SK-N-MC (cell line): ENCODE data around the gene FLRT1.

ENCODE experiments used
- DNase-seq: peaks from one replicate; pipeline ENCODE4 v3.0.0-alpha.2; 2011; ENCODE audit warnings: low read depth, low spot score
- H3K27ac ChIP-seq: fragments of 200-600 bp; sonication (generic); 2 replicates; pipeline ENCODE4 v1.5.1; 2016; ENCODE audit warnings: mixed run types
- H3K36me3 ChIP-seq: fragments of 200-600 bp; sonication (generic); 2 replicates; pipeline ENCODE4 v1.6.1; 2017; ENCODE audit warnings: antibody characterized with exemption, low read length, mixed read lengths; ENCODE audit not compliant: insufficient read depth
- H3K4me3 ChIP-seq: fragments of 200-600 bp; sonication (generic); 2 replicates; pipeline ENCODE4 v1.5.1; 2016
- H3K9ac ChIP-seq: fragments of 200-600 bp; sonication (generic); 2 replicates; pipeline ENCODE4 v1.8.0; 2017; ENCODE audit warnings: mixed run types, mixed read lengths; ENCODE audit not compliant: insufficient read length
- H3K9me3 ChIP-seq: fragments of 200-600 bp; sonication (generic); 2 replicates; pipeline ENCODE4 v1.6.1; 2017; ENCODE audit warnings: low read depth, mild to moderate bottlenecking, antibody characterized with exemption, low read length, moderate library complexity, mixed read lengths
- EZH2 ChIP-seq: fragments of 200-600 bp; sonication (generic); IDR thresholded peaks from one replicate; pipeline ENCODE4 v1.6.1; 2017; ENCODE audit warnings: antibody characterized with exemption
- FOXP2 ChIP-seq: optimal IDR thresholded peaks from 2 replicates; pipeline ENCODE3; 2011; ENCODE audit warnings: mild to moderate bottlenecking, moderate library complexity; ENCODE audit not compliant: insufficient read depth; ENCODE audit errors: extremely low read length, control extremely low read depth
- POLR2AphosphoS5 ChIP-seq: IDR thresholded peaks from 2 replicates; pipeline ENCODE4 v1.6.1; 2012; ENCODE audit warnings: mild to moderate bottlenecking, low read depth, low read length, borderline replicate concordance

FLRT1 gene

GRCh38 chr11:64052938-64053622, 17.3 kb downstream of the FLRT1 start:
- TF ChIP-seq POLR2AphosphoS5 (no peak), EZH2 (no peak), FOXP2 (no peak)
- Histone ChIP-seq H3K9me3 (no peaks in the 10 kb centered on the region), H3K27ac (no peak overlapping the region), H3K4me3 (no peak overlapping the region), H3K9ac (no peak overlapping the region), H3K36me3 (no peaks in the 10 kb centered on the region)
- no peak for DNase-seq

DNA sequence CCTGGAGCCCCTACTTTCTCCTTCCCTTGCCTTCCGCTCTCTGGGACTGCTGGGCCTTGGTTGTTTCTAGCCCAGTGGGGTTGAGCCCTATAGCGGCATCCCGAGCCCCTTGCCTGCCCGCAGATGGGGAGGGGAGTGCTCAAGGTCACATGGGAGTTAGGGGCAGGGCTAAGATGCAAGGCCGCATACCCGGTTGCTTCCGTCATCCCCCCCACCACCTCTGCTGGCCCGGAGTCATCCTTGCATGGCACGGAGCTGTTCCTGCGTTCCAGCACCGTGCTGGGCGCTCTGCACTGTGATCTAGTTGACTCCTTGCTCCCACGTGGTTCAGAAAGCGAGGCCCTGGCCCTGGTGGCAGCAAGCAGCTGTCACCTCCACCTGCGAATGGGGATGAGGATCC, 18.0 kb downstream of the FLRT1 start:
- Histone ChIP-seq H3K4me3 (no peak overlapping the region), H3K9ac (no peak overlapping the region), H3K27ac (no peak overlapping the region), H3K9me3 (no peaks in the 10 kb centered on the region), H3K36me3 (no peaks in the 10 kb centered on the region)
- DNase-seq, result no peak
- TF ChIP-seq FOXP2 (no peak), POLR2AphosphoS5 (no peak), EZH2 (no peak)

GRCh38 chr11:64055077-64055476, 19.3 kb downstream of the FLRT1 start:
- DNase-seq, result no peak
- Histone ChIP-seq H3K9me3 (no peaks in the 10 kb centered on the region), H3K36me3 (no peaks in the 10 kb centered on the region), H3K9ac (no peak overlapping the region), H3K27ac (no peak overlapping the region), H3K4me3 (no peak overlapping the region)
- TF ChIP-seq FOXP2, result no peak
- no peak for TF ChIP-seq EZH2
- TF ChIP-seq POLR2AphosphoS5, result no peak

GRCh38 chr11:64056213-64056785, 20.6 kb downstream of the FLRT1 start:
- TF ChIP-seq EZH2 (no peak), FOXP2 (no peak), POLR2AphosphoS5 (no peak)
- Histone ChIP-seq H3K27ac (no peak overlapping the region), H3K9me3 (no peaks in the 10 kb centered on the region), H3K9ac (no peak overlapping the region), H3K36me3 (no peaks in the 10 kb centered on the region), H3K4me3 (no peak overlapping the region)
- no peak for DNase-seq

DNA sequence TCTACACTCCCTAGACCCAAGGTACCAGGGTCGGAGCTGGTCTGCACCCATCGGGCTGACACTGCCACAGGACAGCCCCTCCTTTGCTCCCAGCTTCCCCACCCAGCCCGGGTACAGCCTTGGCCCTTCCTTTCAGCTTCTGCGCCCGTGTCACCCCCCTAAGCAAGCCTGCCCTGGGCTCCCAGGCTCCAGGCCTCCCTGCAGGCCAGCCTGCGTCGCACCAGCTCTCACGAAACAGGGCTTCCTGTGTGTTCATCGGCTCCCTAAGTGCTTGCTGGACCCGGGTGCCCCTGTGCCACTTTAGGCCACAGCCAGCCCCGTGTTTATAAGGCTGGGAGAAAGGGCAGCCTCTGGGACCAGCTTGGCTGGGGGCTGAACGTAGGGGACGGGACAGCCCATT, 21.1 kb downstream of the FLRT1 start:
- H3K9ac ChIP-seq, result no peak overlapping the region
- no peak for DNase-seq
- no peak for TF ChIP-seq POLR2AphosphoS5
- no peak for TF ChIP-seq EZH2
- TF ChIP-seq FOXP2, result no peak
- no peaks in the 10 kb centered on the region for H3K36me3 ChIP-seq
- no peaks in the 10 kb centered on the region for H3K9me3 ChIP-seq
- no peak overlapping the region for H3K27ac ChIP-seq
- H3K4me3 ChIP-seq, result no peak overlapping the region

- TF ChIP-seq POLR2AphosphoS5 (no peak), EZH2 (no peak), FOXP2 (no peak)
- Histone ChIP-seq H3K4me3 (no peak overlapping the region), H3K9me3 (no peaks in the 10 kb centered on the region), H3K27ac (no peak overlapping the region), H3K36me3 (no peaks in the 10 kb centered on the region), H3K9ac (no peak overlapping the region)
- no peak for DNase-seq
Measured at GRCh38 chr11:64057890-64058289, 22.2 kb downstream of the FLRT1 start.

GRCh38 chr11:64058494-64058893, 22.8 kb downstream of the FLRT1 start:
- H3K4me3 ChIP-seq, result no peak overlapping the region
- no peaks in the 10 kb centered on the region for H3K9me3 ChIP-seq
- H3K36me3 ChIP-seq, result no peaks in the 10 kb centered on the region
- no peak for DNase-seq
- no peak overlapping the region for H3K27ac ChIP-seq
- TF ChIP-seq EZH2 (no peak), POLR2AphosphoS5 (no peak), FOXP2 (no peak)
- H3K9ac ChIP-seq, result no peak overlapping the region

DNA sequence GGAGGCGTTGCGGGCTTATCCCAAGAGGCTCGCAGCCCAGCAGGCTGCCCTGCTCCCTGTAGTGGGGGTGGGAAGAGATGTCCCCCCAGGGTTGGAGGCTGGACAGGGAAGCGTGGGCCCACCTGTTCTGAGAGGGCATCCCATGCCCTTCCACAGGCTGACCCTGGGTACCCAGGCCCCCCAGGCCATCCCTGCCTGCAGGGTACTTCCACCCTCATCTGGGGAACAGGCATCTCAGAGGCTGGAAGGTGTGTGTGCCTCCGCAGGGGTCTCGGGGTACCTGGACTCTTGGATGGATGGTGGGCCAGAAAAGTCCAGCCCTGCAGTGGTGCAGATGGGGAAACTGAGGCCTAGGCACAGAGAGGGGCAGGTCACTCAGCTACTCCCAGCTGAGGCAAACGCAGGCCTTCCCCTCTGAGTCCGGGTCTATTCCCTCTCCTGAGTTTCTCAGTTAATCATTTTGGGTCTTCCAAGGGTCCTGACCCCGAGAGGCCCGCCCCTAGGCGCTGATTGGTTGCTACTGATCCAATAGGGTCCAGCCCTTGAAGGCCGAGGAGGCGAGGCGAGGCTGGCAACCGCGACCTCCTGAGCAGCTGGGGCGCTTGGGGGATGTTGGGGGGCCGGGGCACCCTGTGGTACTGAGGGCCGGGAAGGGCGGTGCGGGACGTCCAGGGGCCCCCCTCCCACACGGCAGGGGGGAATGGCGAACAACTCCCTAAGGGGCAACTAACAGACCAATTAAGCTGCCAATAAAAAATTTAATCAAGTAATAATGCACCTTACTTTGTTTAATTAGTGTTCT, 23.8 kb downstream of the FLRT1 start:
- Histone ChIP-seq H3K9me3 (no peaks in the 10 kb centered on the region), H3K4me3 (no peak overlapping the region), H3K36me3 (no peaks in the 10 kb centered on the region), H3K9ac (no peak overlapping the region), H3K27ac (no peak overlapping the region)
- TF ChIP-seq POLR2AphosphoS5 (no peak), FOXP2 (no peak), EZH2 (no peak)
- DNase-seq, result no peak
